K562 (cell line): ENCODE results near the gene PLA2G12B. TPM values are rescaled to one million over a fixed set of nuclear protein-coding genes. Genes with fewer than 3 reads are reported as not detected.
A peak's percentile ranks its signal among the peaks of the same experiment; 100 is the strongest.

ENCODE experiments used
- COPS2 ChIP-seq: fragments of 450-650 bp; conservative IDR thresholded peaks from 2 replicates; pipeline ENCODE4 v1.6.1; 2016; ENCODE audit warnings: mild to moderate bottlenecking, moderate library complexity
- ERF ChIP-seq: fragments of 450-650 bp; formaldehyde crosslinking; IDR thresholded peaks from 2 replicates; pipeline ENCODE4 v1.4.0; 2020; ENCODE audit warnings: mild to moderate bottlenecking, mixed read lengths
- FOXA1 ChIP-seq: fragments of 450-650 bp; IDR thresholded peaks from 2 replicates; pipeline ENCODE4 v1.6.1; 2016; ENCODE audit warnings: mild to moderate bottlenecking, borderline replicate concordance
- GATAD2B ChIP-seq: fragments of 450-650 bp; IDR thresholded peaks from 2 replicates; pipeline ENCODE4 v1.6.1; 2017; ENCODE audit warnings: mild to moderate bottlenecking, borderline replicate concordance
- HNRNPLL ChIP-seq: fragments of 200-400 bp; formaldehyde crosslinking; IDR thresholded peaks from 2 replicates; pipeline ENCODE4 v1.6.1; 2017; ENCODE audit warnings: low read length, low read depth, mild to moderate bottlenecking; ENCODE audit not compliant: poor library complexity, severe bottlenecking
- ILK ChIP-seq: fragments of 450-650 bp; IDR thresholded peaks from 2 replicates; pipeline ENCODE4 v1.6.1; 2016; ENCODE audit warnings: missing genetic modification characterization, low read depth, mild to moderate bottlenecking, missing compliant biosample characterization, moderate library complexity, borderline replicate concordance
- RFX1 ChIP-seq: fragments of 450-650 bp; IDR thresholded peaks from 2 replicates; pipeline ENCODE4 v1.6.1; 2016; ENCODE audit warnings: mild to moderate bottlenecking, moderate library complexity
- SMAD1 ChIP-seq: fragments of 150-350 bp; IDR thresholded peaks from 2 replicates; pipeline ENCODE4 v1.6.1; 2014; ENCODE audit warnings: low read length, low read depth; ENCODE audit not compliant: partially characterized antibody
- STAT6 ChIP-seq: sonication (generic); formaldehyde crosslinking; IDR thresholded peaks from 2 replicates; pipeline ENCODE4 v1.8.1; 2023; ENCODE audit warnings: mild to moderate bottlenecking, missing genetic modification reagents
- TCFL5 ChIP-seq: fragments of 250-450 bp; sonication (Bioruptor Pico); conservative IDR thresholded peaks from 2 replicates; pipeline ENCODE4 v1.6.1; 2021; ENCODE audit warnings: mild to moderate bottlenecking, moderate library complexity, matching md5 sums
- ZFPM2 ChIP-seq: fragments of 250-450 bp; sonication (Bioruptor Pico); IDR thresholded peaks from 2 replicates; pipeline ENCODE4 v1.5.1; 2022; ENCODE audit warnings: mild to moderate bottlenecking
- ZKSCAN1 ChIP-seq: fragments of 150-350 bp; IDR thresholded peaks from 2 replicates; pipeline ENCODE4 v1.6.1; 2016; ENCODE audit warnings: low read depth, low read length
- ZMIZ1 ChIP-seq, 2 experiments: fragments of 150-350 bp in 1 of 2; IDR thresholded peaks; 2 replicates each; pipeline ENCODE4 v1.6.1; 2012 to 2016; ENCODE audit warnings: low read depth in 2 of 2, low read length in 2 of 2, mild to moderate bottlenecking in 1 of 2, moderate library complexity in 1 of 2
- ZNF449 ChIP-seq: fragments of 250-450 bp; sonication (Bioruptor Pico); IDR thresholded peaks from 2 replicates; pipeline ENCODE4 v1.8.0; 2022; ENCODE audit warnings: moderate library complexity, mild to moderate bottlenecking, inconsistent platforms
- ZNF766 ChIP-seq: fragments of 200-800 bp; sonication (Bioruptor generic); conservative IDR thresholded peaks from 2 replicates; pipeline ENCODE4 v1.6.1; 2016; ENCODE audit warnings: missing genetic modification characterization, missing compliant biosample characterization
- polyA plus RNA-seq, 8 experiments: library from polyadenylated mRNA; depleted of rRNA in 4 of 8; stranded (reverse) in 5 of 8; unstranded in 3 of 8; fragments of >200 nt; fragmentation: Nextera tagmentation in 2 of 8; fragmentation: Illumina TruSeq in 1 of 8; extraction: Ambion mirVana in 2 of 8; extraction: Trizol in 1 of 8; gene quantifications; 2 replicates each; pipeline versions ENCODE4 v1.2.1 to v1.2.3, GENCODE V29; 2011 to 2014; ENCODE audit warnings: inconsistent platforms in 1 of 8, missing spikeins in 1 of 8
- total RNA-seq, 7 experiments: library from RNA; depleted of rRNA in 6 of 7; stranded (reverse); fragments of >200 nt in 6 of 7; fragmentation: Illumina TruSeq in 2 of 7; extraction: Trizol in 2 of 7; gene quantifications; 2 replicates each; pipeline versions ENCODE4 v1.2.1 to v1.2.3, GENCODE V29; 2011 to 2021; ENCODE audit warnings: low replicate concordance in 1 of 7
- TF ChIP-seq, protein P1 (sequence below): fragments of 450-650 bp; formaldehyde crosslinking; IDR thresholded peaks from 2 replicates; pipeline ENCODE4 v1.4.0; 2022; ENCODE audit warnings: mild to moderate bottlenecking, moderate library complexity

Gene PLA2G12B
- total and polyA plus RNA-seq, 9 of the 15 experiments (the other 6 are each of a cell fraction or from before 2014, with no cell fraction given), result not detected

DNA sequence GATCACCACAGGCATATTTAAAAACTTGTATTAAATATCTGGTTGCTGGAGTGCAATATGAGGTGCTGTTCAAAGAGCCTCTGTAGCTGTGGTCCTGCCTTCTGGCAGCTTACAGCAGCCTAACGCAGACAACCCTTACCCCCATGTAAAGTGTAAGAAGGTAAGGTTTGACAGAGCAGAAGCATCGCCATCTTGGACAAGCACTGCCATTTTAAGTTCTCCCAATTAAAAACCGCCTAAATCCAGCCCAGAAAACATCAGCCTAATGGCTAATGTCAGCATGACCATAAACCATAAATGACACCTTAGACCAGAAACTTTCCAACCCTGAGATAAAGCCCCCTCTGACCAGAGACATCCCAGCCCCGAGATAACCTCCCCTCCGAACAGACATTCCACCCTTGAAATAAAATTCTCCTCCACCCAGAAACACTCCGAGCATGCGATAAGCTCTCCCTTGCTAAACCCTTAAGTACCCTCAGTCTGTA, 66.4 kb downstream of the PLA2G12B start (continued):
- no peak for TF ChIP-seq ZNF449
- TF ChIP-seq ZKSCAN1, result no peak
- TF ChIP-seq TCFL5 (CRISPR knock-in tag), result no peak
- TF ChIP-seq ZNF766, result peak; percentile 88
- TF ChIP-seq RFX1, result no peak
- no peak for TF ChIP-seq GATAD2B
- TF ChIP-seq ERF (CRISPR knock-in tag), result 0 out of 2 replicates have a peak, but pooled peaks have one; percentile 78
- TF ChIP-seq, protein P1, sequence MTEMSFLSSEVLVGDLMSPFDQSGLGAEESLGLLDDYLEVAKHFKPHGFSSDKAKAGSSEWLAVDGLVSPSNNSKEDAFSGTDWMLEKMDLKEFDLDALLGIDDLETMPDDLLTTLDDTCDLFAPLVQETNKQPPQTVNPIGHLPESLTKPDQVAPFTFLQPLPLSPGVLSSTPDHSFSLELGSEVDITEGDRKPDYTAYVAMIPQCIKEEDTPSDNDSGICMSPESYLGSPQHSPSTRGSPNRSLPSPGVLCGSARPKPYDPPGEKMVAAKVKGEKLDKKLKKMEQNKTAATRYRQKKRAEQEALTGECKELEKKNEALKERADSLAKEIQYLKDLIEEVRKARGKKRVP (CRISPR knock-in tag), result peak; percentile 94
- TF ChIP-seq ZMIZ1 (IDR thresholded peaks at IDR 0.05; ENCODE audit: low read depth in 2 of 2, low read length in 2 of 2), result no peak
- no peak for TF ChIP-seq STAT6 (CRISPR knock-in tag)
- TF ChIP-seq HNRNPLL, result no peak
- TF ChIP-seq COPS2, result no peak
- TF ChIP-seq SMAD1, result no peak
- TF ChIP-seq FOXA1, result no peak
- peak; percentile 56 for TF ChIP-seq ILK (tag)
- no peak for TF ChIP-seq ZFPM2 (CRISPR knock-in tag)
